GM12878 (cell line): ENCODE data around the gene PLSCR3. TPM values are rescaled to one million over a fixed set of nuclear protein-coding genes. Genes with fewer than 3 reads are reported as not detected.

Experiments
- ATF7 ChIP-seq: fragments of 450-650 bp; IDR thresholded peaks from 2 replicates; pipeline ENCODE4 v1.6.1; 2016; ENCODE audit warnings: low read depth, mild to moderate bottlenecking
- BCL11A ChIP-seq: IDR thresholded peaks from 2 replicates; pipeline ENCODE4 v1.6.1; 2011; ENCODE audit warnings: low read depth, low read length
- CBX5 ChIP-seq: sonication (generic); IDR thresholded peaks from 2 replicates; pipeline ENCODE4 v1.6.1; 2016; ENCODE audit warnings: low read depth, moderate library complexity, mild to moderate bottlenecking, inconsistent platforms
- EGR1 ChIP-seq, 2 experiments: IDR thresholded peaks; 1 replicate in 1 of 2; 2 replicates in 1 of 2; pipeline ENCODE4 v1.6.1; 2011 to 2012; ENCODE audit warnings: low read depth in 2 of 2, low read length in 2 of 2, borderline replicate concordance in 1 of 2, mild to moderate bottlenecking in 1 of 2, moderate library complexity in 1 of 2
- ESRRA ChIP-seq: IDR thresholded peaks from 2 replicates; pipeline ENCODE4 v1.6.1; 2012; ENCODE audit warnings: mild to moderate bottlenecking, low read length, improper control_type of control experiment
- ETV6 ChIP-seq, 2 experiments: fragments of 450-650 bp in 1 of 2; IDR thresholded peaks in 1 of 2; conservative IDR thresholded peaks in 1 of 2; 2 replicates each; pipeline ENCODE4 v1.6.1; 2014; ENCODE audit warnings: antibody characterized with exemption in 1 of 2, borderline replicate concordance in 1 of 2, low read depth in 1 of 2, mild to moderate bottlenecking in 1 of 2, moderate library complexity in 1 of 2
- EZH2 ChIP-seq: IDR thresholded peaks from 2 replicates; pipeline ENCODE4 v1.6.1; 2012; ENCODE audit warnings: low read depth, mild to moderate bottlenecking, control low read depth, inconsistent platforms, low read length, borderline replicate concordance; ENCODE audit not compliant: control insufficient read depth
- HDAC2 ChIP-seq: fragments of 200-600 bp; sonication (generic); IDR thresholded peaks from 2 replicates; pipeline ENCODE4 v1.6.1; 2017
- IKZF2 ChIP-seq, 2 experiments: fragments of 450-650 bp; IDR thresholded peaks; 2 replicates each; pipeline ENCODE4 v1.6.1; 2017; ENCODE audit warnings: mild to moderate bottlenecking in 2 of 2, moderate library complexity in 2 of 2
- KDM1A ChIP-seq: fragments of 200-600 bp; sonication (generic); IDR thresholded peaks from 2 replicates; pipeline ENCODE4 v1.6.1; 2016; ENCODE audit warnings: borderline replicate concordance
- NFYA ChIP-seq: IDR thresholded peaks from 2 replicates; pipeline ENCODE4 v1.6.1; 2011; ENCODE audit warnings: low read depth, mild to moderate bottlenecking, low read length, improper control_type of control experiment, borderline replicate concordance
- NFYB ChIP-seq: IDR thresholded peaks from 2 replicates; pipeline ENCODE4 v1.6.1; 2011; ENCODE audit warnings: low read depth, mild to moderate bottlenecking, low read length, improper control_type of control experiment, moderate library complexity; ENCODE audit not compliant: insufficient read depth
- PAX5 ChIP-seq: IDR thresholded peaks from 2 replicates; pipeline ENCODE4 v1.6.1; 2011; ENCODE audit warnings: low read depth, low read length, borderline replicate concordance
- PML ChIP-seq: IDR thresholded peaks from 2 replicates; pipeline ENCODE4 v1.6.1; 2012; ENCODE audit warnings: low read length, inconsistent platforms
- RBBP5 ChIP-seq: fragments of 200-600 bp; sonication (generic); conservative IDR thresholded peaks from 2 replicates; pipeline ENCODE4 v1.6.1; 2016
- RELA ChIP-seq: fragments of 450-650 bp; IDR thresholded peaks from 2 replicates; pipeline ENCODE4 v1.8.0; 2014; ENCODE audit warnings: borderline replicate concordance; ENCODE audit not compliant: partially characterized antibody
- SRF ChIP-seq, 2 experiments: IDR thresholded peaks; 2 replicates each; pipeline ENCODE4 v1.6.1; 2011; ENCODE audit warnings: low read depth in 2 of 2, low read length in 2 of 2, mild to moderate bottlenecking in 1 of 2, moderate library complexity in 1 of 2
- ZSCAN29 ChIP-seq: fragments of 450-650 bp; IDR thresholded peaks from 2 replicates; pipeline ENCODE4 v1.6.1; 2017; ENCODE audit warnings: mild to moderate bottlenecking, moderate library complexity
- polyA plus RNA-seq, 11 experiments: library from polyadenylated mRNA; depleted of rRNA in 4 of 11; unstranded in 6 of 11; stranded (reverse) in 5 of 11; fragments of >200 nt; fragmentation: Nextera tagmentation in 4 of 11; fragmentation: Illumina TruSeq in 1 of 11; extraction: Ambion mirVana in 4 of 11; extraction: Trizol in 1 of 11; gene quantifications; 1 replicate in 1 of 11; 2 replicates in 10 of 11; pipeline versions ENCODE4 v1.2.1 to v1.2.3, GENCODE V29; 2011 to 2016; ENCODE audit warnings: inconsistent platforms in 2 of 11, missing spikeins in 2 of 11, low read depth in 1 of 11
- total RNA-seq, 4 experiments: library from RNA; depleted of rRNA in 3 of 4; stranded (reverse); fragments of >200 nt in 3 of 4; fragmentation: Illumina TruSeq in 1 of 4; extraction: Trizol in 1 of 4; gene quantifications; 2 replicates each; pipeline versions ENCODE4 v1.2.1 to v1.2.3, GENCODE V29; 2013 to 2021
- TF ChIP-seq, protein P1 (sequence below): IDR thresholded peaks from 2 replicates; pipeline ENCODE4 v1.6.1; 2011; ENCODE audit warnings: mild to moderate bottlenecking, low read depth, low read length, moderate library complexity; ENCODE audit not compliant: insufficient replicate concordance
- TF ChIP-seq, protein P2 (sequence below): IDR thresholded peaks from 2 replicates; pipeline ENCODE4 v1.6.1; 2011; ENCODE audit warnings: borderline replicate concordance, low read depth, mild to moderate bottlenecking, moderate library complexity, low read length; ENCODE audit not compliant: insufficient read depth, poor library complexity, severe bottlenecking
- TF ChIP-seq, protein P3 (sequence below): fragments of 450-650 bp; formaldehyde crosslinking; IDR thresholded peaks from 2 replicates; pipeline ENCODE4 v1.4.0; 2022; ENCODE audit warnings: mild to moderate bottlenecking, moderate library complexity
- TF ChIP-seq, protein P4 (sequence below): fragments of 450-650 bp; formaldehyde crosslinking; IDR thresholded peaks from 2 replicates; pipeline ENCODE4 v1.4.0; 2020; ENCODE audit warnings: mild to moderate bottlenecking, moderate library complexity

Gene PLSCR3
- total and polyA plus RNA-seq, 10 of the 15 experiments (the other 5 are each of a cell fraction or from before 2014, with no cell fraction given) = 9.9 to 51.4 (median 43.4) TPM

DNA sequence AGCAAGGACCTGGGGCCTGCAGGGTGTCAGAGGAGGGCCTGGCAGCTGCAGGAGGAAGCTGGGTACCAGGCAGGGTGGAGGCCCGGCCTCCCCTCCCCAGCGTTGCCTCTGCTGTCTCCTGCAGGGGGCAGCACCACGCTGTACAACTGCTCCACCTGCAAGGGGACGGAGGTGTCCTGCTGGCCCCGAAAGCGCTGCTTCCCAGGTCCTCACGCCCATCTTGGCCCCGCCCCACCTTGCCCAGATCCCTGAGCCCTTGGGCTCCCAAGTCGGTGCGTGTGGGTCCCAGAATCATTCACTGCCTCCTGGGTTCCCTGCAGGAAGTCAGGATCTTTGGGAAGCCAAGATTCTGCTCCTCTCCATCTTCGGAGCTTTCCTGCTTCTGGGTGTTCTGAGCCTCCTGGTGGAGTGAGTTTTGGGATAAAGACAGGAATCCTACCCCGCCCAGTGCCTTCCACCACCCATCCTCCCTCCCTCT lies 38.2 kb downstream of the PLSCR3 start (continued):
- TF ChIP-seq NFYB (no peak), CBX5 (no peak), HDAC2 (no peak), ZSCAN29 (no peak), KDM1A (no peak), EZH2 (no peak), BCL11A (no peak), IKZF2 (IDR thresholded peaks at IDR 0.05) (peak in 1 of 2 experiments; percentile 26; a peak in 2 of 4 replicates), ATF7 (no peak), NFYA (no peak), EGR1 (IDR thresholded peaks at IDR 0.05; ENCODE audit: borderline replicate concordance in 1 of 2, low read depth in 2 of 2, low read length in 2 of 2) (no peak), ETV6 (conservative IDR thresholded peaks at IDR 0.05 in 1 of 2, IDR thresholded peaks at IDR 0.05 in 1 of 2; ENCODE audit: borderline replicate concordance in 1 of 2, low read depth in 1 of 2) (no peak), PML (no peak), PAX5 (0 out of 2 replicates have a peak, but pooled peaks have one; percentile 27), RELA (peak; percentile 39), RBBP5 (no peak), ESRRA (no peak), SRF (IDR thresholded peaks at IDR 0.05; ENCODE audit: low read depth in 2 of 2, low read length in 2 of 2) (no peak)
- TF ChIP-seq, protein P1, sequence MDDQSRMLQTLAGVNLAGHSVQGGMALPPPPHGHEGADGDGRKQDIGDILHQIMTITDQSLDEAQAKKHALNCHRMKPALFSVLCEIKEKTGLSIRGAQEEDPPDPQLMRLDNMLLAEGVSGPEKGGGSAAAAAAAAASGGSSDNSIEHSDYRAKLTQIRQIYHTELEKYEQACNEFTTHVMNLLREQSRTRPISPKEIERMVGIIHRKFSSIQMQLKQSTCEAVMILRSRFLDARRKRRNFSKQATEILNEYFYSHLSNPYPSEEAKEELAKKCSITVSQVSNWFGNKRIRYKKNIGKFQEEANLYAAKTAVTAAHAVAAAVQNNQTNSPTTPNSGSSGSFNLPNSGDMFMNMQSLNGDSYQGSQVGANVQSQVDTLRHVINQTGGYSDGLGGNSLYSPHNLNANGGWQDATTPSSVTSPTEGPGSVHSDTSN = no peak
- TF ChIP-seq, protein P2, sequence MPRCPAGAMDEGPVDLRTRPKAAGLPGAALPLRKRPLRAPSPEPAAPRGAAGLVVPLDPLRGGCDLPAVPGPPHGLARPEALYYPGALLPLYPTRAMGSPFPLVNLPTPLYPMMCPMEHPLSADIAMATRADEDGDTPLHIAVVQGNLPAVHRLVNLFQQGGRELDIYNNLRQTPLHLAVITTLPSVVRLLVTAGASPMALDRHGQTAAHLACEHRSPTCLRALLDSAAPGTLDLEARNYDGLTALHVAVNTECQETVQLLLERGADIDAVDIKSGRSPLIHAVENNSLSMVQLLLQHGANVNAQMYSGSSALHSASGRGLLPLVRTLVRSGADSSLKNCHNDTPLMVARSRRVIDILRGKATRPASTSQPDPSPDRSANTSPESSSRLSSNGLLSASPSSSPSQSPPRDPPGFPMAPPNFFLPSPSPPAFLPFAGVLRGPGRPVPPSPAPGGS = no peak
- TF ChIP-seq, protein P3, sequence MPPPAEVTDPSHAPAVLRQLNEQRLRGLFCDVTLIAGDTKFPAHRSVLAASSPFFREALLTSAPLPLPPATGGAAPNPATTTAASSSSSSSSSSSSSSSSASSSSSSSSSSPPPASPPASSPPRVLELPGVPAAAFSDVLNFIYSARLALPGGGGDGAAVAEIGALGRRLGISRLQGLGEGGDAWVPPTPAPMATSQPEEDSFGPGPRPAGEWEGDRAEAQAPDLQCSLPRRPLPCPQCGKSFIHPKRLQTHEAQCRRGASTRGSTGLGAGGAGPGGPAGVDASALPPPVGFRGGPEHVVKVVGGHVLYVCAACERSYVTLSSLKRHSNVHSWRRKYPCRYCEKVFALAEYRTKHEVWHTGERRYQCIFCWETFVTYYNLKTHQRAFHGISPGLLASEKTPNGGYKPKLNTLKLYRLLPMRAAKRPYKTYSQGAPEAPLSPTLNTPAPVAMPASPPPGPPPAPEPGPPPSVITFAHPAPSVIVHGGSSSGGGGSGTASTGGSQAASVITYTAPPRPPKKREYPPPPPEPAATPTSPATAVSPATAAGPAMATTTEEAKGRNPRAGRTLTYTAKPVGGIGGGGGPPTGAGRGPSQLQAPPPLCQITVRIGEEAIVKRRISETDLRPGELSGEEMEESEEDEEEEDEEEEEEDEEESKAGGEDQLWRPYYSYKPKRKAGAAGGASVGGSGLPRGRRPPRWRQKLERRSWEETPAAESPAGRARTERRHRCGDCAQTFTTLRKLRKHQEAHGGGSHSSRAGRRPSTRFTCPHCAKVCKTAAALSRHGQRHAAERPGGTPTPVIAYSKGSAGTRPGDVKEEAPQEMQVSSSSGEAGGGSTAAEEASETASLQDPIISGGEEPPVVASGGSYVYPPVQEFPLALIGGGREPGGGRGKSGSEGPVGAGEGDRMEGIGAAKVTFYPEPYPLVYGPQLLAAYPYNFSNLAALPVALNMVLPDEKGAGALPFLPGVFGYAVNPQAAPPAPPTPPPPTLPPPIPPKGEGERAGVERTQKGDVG (CRISPR knock-in tag) = no peak
- TF ChIP-seq, protein P4, sequence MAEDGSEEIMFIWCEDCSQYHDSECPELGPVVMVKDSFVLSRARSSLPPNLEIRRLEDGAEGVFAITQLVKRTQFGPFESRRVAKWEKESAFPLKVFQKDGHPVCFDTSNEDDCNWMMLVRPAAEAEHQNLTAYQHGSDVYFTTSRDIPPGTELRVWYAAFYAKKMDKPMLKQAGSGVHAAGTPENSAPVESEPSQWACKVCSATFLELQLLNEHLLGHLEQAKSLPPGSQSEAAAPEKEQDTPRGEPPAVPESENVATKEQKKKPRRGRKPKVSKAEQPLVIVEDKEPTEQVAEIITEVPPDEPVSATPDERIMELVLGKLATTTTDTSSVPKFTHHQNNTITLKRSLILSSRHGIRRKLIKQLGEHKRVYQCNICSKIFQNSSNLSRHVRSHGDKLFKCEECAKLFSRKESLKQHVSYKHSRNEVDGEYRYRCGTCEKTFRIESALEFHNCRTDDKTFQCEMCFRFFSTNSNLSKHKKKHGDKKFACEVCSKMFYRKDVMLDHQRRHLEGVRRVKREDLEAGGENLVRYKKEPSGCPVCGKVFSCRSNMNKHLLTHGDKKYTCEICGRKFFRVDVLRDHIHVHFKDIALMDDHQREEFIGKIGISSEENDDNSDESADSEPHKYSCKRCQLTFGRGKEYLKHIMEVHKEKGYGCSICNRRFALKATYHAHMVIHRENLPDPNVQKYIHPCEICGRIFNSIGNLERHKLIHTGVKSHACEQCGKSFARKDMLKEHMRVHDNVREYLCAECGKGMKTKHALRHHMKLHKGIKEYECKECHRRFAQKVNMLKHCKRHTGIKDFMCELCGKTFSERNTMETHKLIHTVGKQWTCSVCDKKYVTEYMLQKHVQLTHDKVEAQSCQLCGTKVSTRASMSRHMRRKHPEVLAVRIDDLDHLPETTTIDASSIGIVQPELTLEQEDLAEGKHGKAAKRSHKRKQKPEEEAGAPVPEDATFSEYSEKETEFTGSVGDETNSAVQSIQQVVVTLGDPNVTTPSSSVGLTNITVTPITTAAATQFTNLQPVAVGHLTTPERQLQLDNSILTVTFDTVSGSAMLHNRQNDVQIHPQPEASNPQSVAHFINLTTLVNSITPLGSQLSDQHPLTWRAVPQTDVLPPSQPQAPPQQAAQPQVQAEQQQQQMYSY (CRISPR knock-in tag) = no peak
